DMS114 treated with DMSO at 0.1 percent for 48 hours (cell line): ENCODE measurements around the gene C14orf180.

Experiments used
- DNase-seq: peaks from one replicate; lab custom pipeline; 2025; ENCODE audit not compliant: unreplicated experiment; lab: John Stamatoyannopoulos, UW

C14orf180 gene

DNA sequence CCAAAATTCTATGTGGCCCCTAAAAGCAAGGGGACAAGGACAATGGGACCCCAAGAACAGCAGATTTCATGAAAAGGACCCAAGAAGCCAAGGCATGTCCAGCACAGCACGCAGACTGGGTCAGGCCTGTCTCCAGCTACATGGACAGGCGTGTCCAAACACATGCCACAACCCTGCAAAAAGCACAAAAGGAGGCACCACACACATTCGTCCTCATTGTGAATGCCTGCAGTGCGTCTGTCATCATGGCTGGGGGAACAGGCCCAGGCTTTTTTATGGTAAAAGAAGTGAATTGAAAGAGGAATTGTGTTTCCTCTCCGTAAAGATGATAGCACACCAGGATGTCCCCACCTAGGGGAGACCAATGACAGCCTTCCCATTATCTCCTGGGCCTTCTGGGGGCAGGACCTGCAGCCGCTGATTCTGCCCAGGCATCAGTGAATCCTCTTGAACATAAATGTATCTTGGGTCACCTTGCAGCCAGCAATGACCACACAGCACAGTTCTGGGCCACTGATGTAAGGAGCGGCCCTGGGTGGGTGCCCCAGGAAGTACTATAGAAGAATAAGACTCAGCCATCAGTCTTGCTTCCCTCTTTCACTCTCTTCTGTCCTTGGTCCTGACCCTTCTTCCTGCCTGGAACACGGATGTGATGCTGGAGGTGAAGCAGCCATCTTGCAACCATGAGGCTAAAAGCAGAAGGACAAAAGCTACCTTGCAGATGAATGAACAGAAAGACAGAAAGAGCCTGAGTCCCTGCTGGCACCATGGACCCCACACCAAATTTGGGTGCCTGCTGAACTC is 29.8 kb upstream of the C14orf180 start:
- no peak for DNase-seq

DNA sequence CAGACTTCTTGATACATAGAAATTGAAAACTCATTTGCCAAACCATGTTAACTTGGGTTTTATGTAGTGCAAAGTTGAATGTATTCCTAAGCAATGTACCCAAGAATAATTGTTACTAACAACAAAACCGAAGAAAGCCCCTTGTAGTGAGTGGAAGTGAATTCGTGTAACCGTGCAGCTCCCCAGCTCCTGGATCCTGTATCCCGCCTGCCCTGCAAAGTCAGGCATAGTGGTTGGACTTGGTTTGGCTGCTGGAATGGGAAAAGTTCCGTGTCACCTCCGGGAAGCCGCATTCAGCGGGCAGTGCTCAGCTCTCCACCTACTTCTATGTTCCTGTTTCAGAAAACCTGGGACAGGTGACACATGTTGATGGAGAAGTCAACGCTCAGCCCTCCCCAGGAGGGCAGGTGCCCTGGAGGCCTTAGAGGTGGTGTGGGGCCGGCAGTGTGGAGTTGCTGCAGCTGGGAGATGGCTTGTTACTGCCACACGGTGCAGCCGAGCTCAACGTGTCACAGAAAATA is 29.2 kb upstream of the C14orf180 start:
- no peak for DNase-seq

DNA sequence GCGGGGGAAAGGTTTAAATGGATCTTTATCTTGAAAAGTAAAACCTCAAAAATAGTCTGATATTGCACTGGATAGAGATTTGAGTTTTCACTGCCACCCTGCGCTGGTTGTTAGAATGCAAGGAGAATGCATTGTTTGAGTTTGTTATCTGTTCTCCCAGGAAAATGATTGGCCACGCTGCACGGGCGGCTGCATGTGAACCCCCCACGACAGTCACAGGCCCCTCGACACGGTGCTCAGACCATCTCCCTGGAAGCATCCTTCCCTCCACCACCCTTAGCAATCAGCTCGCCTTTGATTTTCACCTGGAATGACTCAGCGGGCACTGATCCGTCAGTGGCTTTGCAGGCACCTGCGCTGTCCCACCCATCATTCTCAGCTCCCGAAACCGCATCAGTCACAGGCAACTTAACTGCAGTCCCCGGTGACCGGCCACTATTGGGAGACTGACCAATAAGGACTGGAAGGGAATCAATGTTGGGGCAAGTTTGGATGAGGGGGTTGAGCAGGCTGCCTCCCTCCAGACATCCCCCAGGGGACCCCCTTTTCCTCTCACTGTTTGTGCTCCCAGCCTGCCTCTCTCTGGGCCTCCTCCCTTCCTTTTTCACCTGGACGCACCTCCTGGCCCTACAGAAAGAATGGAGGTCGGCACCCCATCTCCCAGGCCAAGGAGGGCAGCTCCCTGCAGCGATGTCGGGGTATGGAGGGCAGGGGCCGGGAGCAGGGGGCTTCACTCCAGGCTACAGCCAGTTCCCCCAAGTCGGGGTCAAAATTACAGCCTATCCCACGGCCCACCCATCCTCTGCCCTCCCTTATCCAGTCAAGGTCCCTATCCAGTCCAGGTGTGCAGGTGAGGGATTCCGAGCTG is 28.5 kb upstream of the C14orf180 start:
- no peak for DNase-seq

DNA sequence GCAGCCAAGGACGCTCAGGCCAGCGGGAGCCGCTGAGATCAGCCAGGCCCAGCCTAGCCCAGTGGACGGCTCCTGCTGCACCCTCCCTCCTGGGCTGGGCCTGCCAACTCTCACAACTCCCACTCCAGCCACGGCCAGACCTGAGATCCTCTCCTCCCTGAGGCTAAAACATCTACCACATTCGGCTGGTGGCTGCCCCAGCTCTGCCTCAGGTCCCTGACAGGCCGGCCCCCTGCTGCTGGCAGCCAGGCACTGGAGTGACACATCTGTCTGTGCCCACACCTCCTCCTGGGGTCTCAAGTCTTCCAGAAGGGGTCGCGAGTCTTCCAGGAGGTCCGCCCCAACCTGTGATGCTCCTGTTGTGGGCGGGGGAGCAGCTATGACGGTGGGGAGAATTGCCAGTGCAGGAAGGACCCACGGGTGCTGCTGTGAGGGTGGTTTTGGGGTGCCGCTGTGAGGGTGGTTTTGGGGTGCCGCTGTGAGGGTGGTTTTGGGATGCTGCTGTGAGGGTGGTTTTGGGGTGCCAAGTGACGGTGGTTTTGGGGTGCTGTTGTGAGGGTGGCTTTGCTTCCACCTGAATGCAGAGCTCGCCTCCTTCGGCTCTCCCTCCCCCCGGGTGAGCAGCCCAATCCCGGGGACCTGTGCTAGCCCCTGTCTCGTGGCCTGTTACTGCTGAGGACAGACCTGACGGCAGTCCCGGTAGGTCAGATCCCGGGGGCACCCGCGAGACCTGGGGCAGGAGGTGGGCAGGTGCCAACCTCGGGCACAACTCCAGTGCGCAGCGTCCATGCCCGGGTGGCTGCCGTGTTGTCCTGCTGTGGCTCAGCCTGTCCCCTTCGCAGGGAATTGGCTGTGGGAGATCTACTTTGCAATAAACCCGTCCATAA is 27.5 kb upstream of the C14orf180 start:
- no peak for DNase-seq

DNA sequence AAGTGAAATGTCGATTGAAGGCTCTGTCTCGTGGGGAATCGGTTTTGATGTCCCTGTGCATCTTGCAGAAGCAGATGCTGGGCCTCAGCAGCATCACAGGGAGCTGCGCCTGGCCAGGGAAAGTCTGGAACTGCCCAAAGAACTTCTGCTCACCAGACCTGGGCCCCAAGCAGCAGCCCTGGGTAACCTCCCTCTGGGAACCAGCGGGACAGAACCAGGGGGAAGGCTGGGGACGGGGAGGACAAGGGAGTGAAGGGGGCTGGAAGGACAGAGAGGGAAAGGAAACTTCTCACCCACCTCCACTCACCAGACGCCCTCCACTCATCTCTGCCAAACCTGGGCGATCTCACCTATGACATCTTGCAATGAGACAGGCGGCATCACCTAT is 26.8 kb upstream of the C14orf180 start:
- no peak for DNase-seq

DNA sequence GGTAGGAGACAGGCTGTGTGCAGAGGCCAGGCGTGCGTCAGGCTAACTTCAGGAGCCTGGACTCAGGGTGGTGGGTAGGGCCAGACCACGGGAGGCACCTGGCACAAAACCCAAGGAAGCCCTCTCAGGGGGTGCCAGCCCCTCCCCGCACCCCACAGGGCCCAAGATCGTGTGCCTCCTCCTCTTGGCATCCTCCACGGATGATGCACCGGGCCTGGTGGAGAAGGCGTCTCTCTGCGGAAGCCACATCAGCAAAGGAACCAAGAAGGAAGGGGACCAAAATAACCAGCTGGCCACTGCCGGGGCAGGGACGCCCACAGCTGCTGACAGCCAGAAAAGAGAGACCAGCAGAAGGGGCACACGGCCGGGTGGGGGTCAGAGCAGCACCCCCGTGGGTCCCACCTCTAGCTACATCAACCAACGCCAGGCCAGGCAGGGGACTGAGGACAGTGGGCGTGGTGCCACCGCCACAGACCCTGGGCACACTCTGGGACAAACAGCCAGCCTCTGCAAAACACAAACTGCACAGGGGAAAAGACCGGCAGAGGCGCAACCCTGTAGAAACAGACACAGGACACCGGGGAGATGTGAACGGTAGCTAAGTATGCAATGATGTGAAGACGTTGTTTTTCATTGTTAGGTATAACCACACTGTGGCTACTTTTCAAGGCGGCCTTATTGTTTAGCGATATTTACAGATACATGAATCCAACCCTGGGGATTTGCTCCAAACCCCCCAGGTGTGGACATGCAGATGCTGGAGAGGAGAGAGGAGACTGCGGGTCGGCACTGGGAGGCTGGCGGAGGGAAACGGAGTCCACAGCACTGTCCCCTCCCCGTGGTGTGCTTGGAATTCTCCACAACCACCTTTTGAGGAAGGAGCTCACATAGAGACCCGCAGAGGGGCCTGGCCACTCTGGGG is 26.1 kb upstream of the C14orf180 start:
- DNase-seq, result no peak

DNA sequence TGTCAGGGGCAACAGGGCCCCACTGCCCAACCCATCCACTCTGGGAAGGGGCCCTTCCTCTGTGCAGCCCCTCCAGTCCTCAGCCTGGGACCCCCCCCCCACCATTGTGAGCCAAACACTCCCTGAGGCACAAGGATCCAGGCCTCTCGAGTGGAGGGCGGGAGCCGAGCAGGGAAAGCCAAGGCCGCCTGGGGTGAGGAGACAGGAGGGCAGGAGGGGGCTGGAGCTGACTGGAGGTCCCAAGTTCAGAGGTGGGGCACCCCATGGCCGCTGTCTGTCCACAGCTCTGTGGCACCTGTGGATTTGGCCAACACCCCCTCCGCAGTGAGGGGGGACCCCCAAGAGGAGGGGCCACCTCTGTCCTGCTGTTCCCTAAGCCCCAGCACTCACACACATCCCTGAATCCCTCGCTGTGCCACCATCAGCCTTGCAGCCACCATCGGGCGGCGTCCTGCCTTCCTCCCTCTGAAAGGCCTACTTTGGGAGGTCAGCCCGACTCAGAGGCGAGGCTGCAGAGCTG is 25.4 kb upstream of the C14orf180 start:
- no peak for DNase-seq

DNA sequence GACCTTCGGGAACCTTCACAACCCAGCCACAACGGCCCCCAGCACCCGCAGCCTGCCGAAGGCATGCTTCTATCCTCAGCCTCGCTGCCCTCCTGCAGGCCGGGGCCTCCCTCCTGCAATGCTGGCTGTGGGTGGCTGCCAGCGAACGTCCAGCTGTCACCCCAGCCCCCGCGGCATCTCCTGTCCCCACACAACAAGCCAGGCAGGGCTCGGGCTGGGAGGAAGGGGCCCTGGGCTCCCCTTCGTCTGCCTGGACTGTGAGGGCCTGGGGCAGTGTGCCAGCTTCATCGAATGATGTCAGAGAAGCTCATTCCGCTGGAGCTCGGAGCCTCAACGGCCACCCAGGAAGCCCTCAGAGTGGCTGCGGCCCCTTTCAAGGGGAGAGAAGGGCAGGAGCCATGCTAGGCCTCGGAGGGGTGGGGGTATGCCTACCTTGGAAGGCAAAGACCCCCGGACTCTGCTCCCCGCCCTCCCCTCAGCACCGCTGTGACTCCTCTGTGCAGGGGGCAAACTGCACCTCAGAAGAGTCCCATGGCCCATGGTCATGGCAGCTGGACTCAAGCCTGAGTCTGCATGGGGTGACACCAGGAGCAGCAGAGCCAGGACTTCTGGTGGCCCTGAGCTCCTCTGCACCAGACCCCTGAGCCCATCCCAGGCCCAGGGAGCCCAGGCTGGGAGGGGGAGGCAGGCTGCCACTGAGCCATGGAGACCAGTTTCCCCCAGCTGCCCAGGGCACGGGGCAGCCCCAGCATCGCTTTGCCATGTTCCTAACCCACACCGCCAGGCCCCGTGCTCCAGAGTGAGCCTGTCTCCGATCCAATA is 24.7 kb upstream of the C14orf180 start:
- no peak for DNase-seq

DNA sequence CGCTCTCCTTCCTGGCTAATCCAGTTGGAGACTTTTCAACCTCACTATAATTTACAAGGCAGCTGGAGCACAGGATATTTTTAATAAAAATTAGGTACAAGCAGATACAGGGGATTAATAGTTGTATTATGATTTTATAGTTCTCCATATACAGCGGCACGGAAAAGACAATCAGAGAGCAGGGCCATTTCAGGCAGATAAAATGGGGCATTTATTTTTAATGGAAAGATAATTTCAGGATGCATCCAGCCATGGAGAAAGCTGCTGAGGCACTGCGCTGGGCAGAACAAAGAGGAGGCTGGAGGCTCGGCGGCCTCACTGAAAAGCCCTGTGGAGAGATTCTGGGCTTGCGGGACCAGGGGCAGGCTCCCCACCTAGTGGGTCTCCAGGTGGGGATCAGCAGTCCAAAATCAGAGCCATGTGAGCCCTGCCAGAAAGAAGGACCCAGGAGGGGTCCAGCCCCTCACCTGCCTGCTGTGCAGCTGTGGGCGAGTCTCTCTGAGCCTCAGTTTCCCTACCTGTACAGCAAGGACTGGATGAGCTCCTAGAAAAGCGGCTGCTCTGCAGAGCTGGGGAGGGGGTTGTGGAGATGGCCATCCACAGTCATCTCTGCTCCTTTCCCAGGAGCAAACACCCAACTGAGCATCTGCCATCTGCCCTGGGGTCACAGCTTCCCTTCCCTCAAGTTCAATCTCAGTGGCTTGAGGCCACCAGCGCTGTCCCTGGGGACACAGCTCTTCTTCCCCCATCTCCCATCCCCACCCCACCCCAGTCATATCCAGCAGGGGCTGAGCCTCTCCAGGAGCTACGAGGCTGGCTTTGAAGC is 23.9 kb upstream of the C14orf180 start:
- DNase-seq, result no peak

DNA sequence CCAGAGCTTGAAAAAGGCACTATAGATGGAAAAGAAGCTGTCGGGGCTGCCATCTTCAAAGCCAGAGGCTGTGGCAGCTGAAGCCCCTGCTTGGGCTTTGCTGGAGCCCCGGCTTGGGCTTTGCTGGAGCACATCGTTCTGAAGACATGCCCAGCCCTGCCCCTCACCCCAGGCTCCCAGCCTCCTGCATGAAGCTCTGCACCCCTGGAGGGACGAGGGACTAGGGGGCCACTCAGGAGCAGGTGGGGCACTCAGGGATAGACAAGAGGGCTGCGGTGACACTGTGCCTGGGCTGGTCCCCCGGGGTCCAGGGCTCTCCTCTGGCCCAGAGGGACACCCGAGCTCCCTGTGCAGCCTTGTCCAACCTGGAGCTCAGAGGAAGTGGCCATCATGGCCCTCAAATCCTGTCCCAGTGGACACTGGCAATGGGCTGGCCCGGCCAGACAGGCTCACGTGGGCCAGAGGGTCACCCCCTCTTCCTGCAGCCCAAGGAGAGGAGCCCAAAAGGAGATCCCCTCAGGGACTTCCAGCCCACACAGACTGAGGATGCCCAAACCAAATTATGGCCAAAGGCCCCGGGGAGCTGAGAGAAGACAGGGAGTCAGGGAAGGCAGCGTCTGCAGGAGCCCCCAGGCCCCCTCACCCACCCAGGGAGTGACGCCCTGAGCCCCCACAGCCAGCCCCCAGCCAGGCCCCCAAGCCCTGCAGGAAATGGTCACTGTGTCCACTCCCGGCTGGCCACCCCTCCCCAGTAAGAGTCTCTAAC is 23.1 kb upstream of the C14orf180 start:
- no peak for DNase-seq

DNA sequence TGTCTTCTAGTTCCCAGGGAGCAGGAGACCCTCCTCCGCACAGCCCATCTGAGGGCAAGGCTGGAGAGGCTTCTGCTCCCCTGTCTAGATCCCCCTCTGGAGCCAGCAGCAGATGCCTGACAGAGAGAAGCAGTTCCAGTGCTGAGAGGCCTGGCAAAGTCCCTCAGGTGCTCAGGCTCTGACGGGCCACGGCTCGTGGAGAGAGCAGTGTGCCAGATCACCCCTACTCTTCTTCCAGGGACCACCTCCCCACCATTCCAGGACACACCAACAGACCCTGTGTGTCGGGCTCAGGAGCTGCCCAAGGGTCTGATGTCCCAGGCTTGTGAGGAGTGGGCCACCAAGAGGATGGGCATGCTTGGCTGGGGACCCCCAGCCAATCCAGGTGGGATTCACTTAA is 22.5 kb upstream of the C14orf180 start:
- no peak for DNase-seq

DNA sequence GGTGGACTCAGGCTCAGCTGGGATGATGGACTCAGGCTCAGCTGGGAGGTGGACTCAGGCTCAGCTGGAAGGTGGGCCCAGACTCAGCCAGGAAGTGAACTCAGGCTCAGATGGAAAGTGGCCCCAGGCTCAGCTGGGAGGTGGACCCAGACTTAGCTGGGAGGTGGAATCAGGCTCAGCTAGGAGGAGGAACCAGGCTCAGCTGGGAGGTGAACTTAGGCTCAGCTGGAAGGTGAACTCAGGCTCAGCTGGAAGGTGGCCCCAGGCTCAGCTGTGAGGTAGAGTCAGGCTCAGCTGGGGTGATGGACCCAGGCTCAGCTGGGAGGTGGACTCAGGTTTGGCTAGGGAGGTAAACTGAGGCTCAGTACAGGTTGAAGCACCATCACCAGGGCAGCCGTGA is 21.8 kb upstream of the C14orf180 start:
- no peak for DNase-seq

DNA sequence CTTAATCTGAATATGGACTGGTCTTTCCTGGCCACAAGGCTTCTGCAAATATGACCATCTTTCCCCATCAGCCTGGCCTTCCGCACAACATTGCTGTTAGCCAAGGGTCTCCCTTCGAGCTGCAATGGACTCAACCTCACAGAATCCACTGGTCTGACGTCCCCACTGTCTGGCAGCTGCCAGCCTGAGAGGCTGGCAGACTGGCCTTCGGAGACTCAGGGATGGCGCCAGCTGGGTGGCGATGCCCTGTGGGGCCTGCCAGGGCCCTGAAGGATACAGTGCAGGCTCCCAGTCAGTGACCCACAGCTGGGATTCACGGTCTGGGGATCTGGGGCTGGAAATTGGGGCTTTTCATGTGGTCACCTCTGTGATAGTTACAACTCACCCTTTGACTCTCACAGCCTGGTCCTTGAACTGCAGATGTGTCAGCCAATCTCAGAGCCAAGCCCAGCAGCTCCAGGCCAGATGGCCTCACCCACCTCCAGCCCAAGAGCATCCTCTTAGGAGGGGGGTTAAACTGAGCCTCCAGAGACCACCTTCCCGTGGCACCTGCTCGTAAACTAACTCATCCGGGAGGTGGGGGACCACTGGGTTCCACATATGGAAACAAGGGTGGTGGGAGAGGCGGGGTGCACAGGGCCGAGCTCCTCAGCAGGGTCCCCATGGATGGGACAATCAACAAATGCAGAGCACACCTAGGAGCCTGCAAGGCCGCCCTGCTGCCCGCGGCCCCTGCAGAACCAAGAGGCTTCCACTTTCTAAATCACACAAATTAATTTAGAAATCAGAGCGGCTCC is 21.1 kb upstream of the C14orf180 start:
- no peak for DNase-seq

DNA sequence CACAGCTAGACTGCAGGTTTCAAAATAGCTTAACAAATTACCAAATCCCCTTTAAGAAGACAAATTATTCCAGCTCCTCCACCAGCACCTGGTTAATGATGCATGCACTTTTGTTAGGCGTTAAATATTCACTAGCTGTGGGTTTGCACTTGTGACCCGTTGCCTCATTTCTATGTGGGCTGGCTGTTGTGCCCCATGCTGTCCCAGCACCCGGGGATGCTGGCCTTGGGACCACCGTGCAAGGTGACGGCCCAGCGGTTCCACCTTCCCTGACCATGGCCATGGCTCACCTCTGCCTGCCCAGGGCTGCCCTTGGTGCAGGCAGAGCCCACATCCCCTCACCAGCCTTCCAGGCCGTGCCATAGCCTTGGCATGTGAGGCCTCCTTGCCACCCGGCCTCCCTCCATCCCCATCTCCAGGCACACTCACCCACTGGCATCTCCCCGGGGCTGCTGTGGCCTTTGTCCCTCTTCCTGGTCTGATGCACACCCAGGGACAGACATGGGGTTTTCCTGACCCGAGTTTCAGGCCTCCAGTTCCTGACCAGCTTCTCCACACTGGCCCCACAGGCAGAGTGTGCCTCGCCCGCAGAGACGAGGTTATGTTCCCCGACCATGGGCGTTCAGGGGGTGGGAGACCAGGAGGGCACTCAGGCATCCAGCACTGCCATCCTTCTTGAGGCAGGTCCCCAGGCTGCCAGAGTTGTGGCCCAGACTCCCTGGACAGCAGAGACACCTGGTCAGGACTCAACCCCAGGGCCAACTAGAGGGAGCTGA is 20.3 kb upstream of the C14orf180 start:
- DNase-seq, result no peak

DNA sequence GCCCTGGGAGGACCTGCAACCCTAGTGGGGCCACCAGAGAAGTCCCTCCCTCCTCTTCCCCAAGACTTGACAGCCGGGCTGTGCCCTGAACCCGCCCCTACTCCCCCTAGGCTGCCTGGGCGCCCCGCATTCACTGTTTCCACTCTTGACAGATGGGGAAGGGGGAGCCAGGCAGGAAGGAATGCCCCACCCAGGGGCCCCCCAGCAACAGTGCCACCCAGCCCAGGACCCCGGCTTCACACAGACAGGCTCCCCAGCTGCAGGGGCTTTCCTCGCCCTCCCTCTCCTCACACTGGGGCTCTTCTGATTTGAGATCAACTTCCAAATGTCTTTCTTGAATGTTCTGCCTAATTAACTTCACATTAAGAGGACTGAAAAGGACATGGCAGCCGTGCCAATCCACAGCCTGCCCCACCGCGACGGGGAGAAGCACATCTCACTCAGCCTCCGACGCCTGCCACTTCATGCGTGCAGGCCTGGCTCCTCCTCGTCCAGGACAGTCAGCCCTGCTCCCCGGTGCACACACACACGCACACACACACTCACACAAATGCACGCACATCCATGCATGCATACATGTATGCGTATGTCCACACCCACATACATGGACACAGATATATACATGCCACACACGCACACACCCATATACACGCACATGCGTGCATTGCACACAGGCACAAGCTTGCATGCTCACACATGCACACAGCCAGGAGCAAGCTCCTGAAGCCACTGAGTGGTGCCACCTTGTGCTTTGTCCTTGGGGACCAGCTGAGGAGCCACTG is 19.6 kb upstream of the C14orf180 start:
- DNase-seq, result no peak
